Measurements from ENCODE around the gene TM4SF4.

The TM4SF4 gene

DNA sequence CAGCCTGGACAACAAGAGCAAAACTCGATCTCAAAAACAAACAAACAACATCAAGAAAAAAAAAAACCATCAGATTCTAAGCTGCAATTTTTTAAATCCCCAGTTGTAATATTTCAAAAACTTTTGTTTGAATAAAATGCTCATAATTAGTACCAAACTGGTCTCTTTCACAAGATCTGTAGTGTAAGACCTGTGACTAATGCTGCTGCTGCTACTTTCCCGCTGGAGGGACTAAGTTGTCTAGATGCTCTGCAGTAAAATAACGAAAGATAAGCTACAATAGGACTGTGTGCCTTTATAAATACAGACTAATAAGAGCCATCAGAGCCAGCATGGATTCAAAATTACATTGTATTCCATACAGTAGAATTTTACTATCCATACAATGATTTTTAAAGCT lies 45.4 kb downstream of the TM4SF4 start:
- TF ChIP-seq, protein P1, sequence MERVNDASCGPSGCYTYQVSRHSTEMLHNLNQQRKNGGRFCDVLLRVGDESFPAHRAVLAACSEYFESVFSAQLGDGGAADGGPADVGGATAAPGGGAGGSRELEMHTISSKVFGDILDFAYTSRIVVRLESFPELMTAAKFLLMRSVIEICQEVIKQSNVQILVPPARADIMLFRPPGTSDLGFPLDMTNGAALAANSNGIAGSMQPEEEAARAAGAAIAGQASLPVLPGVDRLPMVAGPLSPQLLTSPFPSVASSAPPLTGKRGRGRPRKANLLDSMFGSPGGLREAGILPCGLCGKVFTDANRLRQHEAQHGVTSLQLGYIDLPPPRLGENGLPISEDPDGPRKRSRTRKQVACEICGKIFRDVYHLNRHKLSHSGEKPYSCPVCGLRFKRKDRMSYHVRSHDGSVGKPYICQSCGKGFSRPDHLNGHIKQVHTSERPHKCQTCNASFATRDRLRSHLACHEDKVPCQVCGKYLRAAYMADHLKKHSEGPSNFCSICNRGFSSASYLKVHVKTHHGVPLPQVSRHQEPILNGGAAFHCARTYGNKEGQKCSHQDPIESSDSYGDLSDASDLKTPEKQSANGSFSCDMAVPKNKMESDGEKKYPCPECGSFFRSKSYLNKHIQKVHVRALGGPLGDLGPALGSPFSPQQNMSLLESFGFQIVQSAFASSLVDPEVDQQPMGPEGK (CRISPR knock-in tag; IDR thresholded peaks at IDR 0.05; ENCODE audit: borderline replicate concordance): no peak
- TF ChIP-seq, protein P2, sequence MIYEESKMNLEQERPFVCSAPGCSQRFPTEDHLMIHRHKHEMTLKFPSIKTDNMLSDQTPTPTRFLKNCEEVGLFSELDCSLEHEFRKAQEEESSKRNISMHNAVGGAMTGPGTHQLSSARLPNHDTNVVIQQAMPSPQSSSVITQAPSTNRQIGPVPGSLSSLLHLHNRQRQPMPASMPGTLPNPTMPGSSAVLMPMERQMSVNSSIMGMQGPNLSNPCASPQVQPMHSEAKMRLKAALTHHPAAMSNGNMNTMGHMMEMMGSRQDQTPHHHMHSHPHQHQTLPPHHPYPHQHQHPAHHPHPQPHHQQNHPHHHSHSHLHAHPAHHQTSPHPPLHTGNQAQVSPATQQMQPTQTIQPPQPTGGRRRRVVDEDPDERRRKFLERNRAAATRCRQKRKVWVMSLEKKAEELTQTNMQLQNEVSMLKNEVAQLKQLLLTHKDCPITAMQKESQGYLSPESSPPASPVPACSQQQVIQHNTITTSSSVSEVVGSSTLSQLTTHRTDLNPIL (CRISPR knock-in tag; IDR thresholded peaks at IDR 0.05; ENCODE audit: low read depth): no peak
- TF ChIP-seq ZNF8 (CRISPR knock-in tag; IDR thresholded peaks at IDR 0.05) (no peak), PPARA (CRISPR knock-in tag; IDR thresholded peaks at IDR 0.05; ENCODE audit: borderline replicate concordance) (no peak), CSDC2 (CRISPR knock-in tag; IDR thresholded peaks at IDR 0.05) (no peak), ZFP30 (CRISPR knock-in tag; IDR thresholded peaks at IDR 0.05) (no peak), TOX (CRISPR knock-in tag; IDR thresholded peaks at IDR 0.05; ENCODE audit: borderline replicate concordance) (no peak), GLIS3 (CRISPR knock-in tag; IDR thresholded peaks at IDR 0.05) (no peak), ISL1 (CRISPR knock-in tag; IDR thresholded peaks at IDR 0.05) (no peak), ZFP3 (CRISPR knock-in tag; IDR thresholded peaks at IDR 0.05) (no peak), SNAI2 (CRISPR knock-in tag; IDR thresholded peaks at IDR 0.05) (no peak), ESRRG (CRISPR knock-in tag; IDR thresholded peaks at IDR 0.05) (no peak)
- no peak for ATAC-seq

DNA sequence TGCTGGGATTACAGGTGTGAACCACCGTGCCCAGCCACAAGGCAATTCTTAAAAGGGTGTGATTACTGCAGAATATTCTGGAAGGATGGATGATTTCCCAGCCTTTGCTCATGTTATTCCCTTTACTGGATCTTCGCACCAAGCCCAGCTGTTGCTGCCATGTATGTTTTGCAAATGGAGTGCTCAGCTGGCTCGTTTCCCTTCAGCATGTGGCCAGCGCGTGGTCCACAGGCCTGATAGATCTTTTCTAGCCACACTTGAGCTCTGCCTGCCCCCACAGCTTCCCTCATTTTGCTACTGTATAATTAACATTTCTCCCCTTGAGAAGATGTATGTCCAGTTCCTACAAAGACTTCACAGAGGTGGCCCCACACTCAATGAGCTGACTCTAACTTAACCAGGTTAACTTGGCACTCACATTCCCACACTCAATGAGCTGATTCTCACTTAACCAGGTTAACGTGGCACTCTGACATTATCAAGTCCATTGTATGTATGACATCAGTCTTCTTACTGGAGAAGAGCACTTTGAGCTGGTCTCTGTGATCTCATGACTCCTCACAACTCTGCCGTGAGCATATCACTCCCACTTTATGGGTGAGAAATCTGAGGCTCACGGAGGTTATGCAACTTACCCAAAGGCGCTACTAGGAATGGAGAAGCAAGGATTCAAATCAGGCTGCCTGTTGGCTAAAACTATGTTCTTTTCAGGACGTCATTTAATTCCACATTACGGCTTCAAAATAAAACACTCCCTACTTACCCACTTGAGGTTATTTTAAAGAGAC lies 49.2 kb downstream of the TM4SF4 start:
- TF ChIP-seq, protein P3, sequence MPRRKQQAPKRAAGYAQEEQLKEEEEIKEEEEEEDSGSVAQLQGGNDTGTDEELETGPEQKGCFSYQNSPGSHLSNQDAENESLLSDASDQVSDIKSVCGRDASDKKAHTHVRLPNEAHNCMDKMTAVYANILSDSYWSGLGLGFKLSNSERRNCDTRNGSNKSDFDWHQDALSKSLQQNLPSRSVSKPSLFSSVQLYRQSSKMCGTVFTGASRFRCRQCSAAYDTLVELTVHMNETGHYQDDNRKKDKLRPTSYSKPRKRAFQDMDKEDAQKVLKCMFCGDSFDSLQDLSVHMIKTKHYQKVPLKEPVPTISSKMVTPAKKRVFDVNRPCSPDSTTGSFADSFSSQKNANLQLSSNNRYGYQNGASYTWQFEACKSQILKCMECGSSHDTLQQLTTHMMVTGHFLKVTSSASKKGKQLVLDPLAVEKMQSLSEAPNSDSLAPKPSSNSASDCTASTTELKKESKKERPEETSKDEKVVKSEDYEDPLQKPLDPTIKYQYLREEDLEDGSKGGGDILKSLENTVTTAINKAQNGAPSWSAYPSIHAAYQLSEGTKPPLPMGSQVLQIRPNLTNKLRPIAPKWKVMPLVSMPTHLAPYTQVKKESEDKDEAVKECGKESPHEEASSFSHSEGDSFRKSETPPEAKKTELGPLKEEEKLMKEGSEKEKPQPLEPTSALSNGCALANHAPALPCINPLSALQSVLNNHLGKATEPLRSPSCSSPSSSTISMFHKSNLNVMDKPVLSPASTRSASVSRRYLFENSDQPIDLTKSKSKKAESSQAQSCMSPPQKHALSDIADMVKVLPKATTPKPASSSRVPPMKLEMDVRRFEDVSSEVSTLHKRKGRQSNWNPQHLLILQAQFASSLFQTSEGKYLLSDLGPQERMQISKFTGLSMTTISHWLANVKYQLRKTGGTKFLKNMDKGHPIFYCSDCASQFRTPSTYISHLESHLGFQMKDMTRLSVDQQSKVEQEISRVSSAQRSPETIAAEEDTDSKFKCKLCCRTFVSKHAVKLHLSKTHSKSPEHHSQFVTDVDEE (CRISPR knock-in tag; IDR thresholded peaks at IDR 0.05): no peak
- TF ChIP-seq, protein P4, sequence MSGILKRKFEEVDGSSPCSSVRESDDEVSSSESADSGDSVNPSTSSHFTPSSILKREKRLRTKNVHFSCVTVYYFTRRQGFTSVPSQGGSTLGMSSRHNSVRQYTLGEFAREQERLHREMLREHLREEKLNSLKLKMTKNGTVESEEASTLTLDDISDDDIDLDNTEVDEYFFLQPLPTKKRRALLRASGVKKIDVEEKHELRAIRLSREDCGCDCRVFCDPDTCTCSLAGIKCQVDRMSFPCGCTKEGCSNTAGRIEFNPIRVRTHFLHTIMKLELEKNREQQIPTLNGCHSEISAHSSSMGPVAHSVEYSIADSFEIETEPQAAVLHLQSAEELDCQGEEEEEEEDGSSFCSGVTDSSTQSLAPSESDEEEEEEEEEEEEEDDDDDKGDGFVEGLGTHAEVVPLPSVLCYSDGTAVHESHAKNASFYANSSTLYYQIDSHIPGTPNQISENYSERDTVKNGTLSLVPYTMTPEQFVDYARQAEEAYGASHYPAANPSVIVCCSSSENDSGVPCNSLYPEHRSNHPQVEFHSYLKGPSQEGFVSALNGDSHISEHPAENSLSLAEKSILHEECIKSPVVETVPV (CRISPR knock-in tag; IDR thresholded peaks at IDR 0.05): no peak
- no peak for TF ChIP-seq GLIS3 (CRISPR knock-in tag; IDR thresholded peaks at IDR 0.05)
- no peak for TF ChIP-seq ZC3H10 (CRISPR knock-in tag; IDR thresholded peaks at IDR 0.05)
- TF ChIP-seq, protein P5, sequence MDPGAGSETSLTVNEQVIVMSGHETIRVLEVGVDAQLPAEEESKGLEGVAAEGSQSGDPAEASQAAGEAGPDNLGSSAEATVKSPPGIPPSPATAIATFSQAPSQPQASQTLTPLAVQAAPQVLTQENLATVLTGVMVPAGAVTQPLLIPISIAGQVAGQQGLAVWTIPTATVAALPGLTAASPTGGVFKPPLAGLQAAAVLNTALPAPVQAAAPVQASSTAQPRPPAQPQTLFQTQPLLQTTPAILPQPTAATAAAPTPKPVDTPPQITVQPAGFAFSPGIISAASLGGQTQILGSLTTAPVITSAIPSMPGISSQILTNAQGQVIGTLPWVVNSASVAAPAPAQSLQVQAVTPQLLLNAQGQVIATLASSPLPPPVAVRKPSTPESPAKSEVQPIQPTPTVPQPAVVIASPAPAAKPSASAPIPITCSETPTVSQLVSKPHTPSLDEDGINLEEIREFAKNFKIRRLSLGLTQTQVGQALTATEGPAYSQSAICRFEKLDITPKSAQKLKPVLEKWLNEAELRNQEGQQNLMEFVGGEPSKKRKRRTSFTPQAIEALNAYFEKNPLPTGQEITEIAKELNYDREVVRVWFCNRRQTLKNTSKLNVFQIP (CRISPR knock-in tag; IDR thresholded peaks at IDR 0.05; ENCODE audit: borderline replicate concordance, low read depth): no peak
- no peak for TF ChIP-seq PPARA (CRISPR knock-in tag; IDR thresholded peaks at IDR 0.05; ENCODE audit: borderline replicate concordance)
- no peak for ATAC-seq

DNA sequence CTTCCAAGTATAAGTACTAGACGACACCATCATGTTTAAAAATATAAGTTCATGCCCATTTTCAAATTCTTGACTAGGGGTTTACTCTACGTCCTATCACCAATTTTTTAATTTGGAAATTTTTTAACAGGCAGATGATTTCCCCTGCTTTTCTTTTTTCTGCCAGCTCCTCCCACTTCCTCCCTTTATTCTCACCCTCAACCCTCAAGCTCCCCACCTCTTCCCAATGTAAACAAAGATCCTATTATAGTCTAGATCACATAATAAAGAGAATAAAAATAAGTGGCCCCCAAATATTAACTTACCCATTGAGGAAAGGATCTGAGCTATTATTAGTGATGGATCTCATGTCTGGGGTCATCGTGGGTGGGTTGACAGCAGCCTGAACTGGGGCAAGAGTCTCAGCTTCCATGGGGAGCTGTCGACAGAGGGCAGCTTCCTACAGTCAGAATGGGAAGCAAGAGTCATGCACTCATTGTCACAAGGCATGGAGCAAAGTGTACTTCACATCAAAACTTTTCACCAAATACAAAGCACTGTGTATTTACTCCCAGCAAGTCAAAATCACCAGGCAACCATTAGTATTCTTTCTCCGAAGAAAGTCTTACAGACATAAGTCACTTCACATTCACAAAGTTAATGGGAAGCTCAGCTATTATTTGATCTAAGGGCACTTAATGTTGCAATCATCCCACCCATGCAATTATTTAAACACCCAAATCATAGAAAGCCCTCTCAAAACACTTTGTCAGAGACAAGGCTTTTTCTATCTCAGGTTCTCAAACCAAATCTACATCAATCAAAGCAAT lies 53.2 kb downstream of the TM4SF4 start:
- TF ChIP-seq ARNTL (CRISPR knock-in tag; IDR thresholded peaks at IDR 0.05; ENCODE audit: borderline replicate concordance, low read depth) (no peak), GLIS3 (CRISPR knock-in tag; IDR thresholded peaks at IDR 0.05) (no peak), ISL1 (CRISPR knock-in tag; IDR thresholded peaks at IDR 0.05) (no peak)
- TF ChIP-seq, protein P1 (CRISPR knock-in tag; IDR thresholded peaks at IDR 0.05; ENCODE audit: borderline replicate concordance): no peak
- TF ChIP-seq, protein P2 (CRISPR knock-in tag; IDR thresholded peaks at IDR 0.05; ENCODE audit: low read depth): no peak
- ATAC-seq: peak; percentile 28; the same call in 2 of the 3 replicates
